HG02798 (cell line): ENCODE measurements around the gene SREBF1.
A peak's percentile ranks its signal among the peaks of the same experiment; 100 is the strongest.

Experiments used
- ATAC-seq: cut with Tn5 transposase; IDR thresholded peaks from one replicate; pipeline ENCODE4 v1.9.1; 2021; ENCODE audit warnings: mild to moderate bottlenecking; ENCODE audit not compliant: unreplicated experiment, poor library complexity

Gene SREBF1

DNA sequence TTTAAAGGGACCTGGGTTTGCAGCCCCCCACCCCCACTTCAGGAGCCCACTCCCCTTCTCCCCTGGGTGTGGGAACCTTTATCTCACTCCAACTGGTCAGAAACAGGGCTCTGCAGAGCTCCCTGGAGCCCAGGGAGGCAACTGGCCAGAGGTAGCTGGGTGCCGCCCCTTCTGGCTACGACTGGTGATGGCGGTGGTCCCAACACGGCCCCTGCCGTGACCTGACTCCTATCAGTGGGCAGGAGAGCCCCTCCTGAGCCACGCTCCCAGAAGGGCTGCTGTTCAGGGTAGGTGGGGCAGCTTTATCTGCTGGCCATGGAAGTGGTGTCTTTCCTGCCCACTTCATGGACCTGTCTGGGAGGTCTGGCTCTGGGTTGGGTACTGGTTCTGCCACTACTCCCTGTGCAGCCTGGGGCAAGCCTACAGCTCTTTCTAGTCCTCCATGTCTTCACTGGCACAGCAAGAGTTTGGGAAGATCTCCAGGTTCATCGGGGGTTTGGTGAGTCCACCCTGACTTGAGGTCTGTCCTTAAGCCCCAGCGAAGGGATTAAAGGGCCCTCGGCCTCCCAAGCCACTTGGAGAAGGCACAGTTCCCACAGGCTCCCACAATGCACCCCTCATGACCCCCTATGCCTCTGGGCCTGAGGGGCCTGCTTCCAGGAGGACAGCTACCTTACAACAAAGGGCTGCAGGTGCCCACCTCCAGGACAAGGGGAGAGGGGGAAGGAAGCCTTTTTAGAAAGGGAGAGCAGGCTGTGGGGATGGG lies 5.5 kb upstream of the SREBF1 start:
- no peak for ATAC-seq

DNA sequence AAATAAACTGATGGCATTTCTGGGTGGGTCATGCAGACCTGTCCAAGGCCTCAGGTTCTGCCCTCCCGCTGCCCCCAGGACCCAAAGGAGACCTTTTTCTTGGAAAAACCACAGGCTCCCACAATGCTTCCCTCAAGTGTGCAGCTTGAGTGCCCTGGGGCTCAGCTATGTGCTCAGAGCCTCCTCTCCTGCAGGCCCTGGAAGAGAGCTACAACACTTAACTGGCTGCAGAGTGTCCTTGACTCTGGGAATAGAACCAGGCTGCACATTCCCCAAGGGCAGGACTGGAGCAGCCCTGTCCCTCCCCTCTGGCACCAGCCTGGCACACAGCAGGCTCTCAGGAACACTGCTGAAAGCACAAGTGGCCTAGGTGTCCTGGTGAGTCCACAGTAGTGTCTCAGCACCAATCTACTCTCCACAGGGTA lies 4.8 kb upstream of the SREBF1 start:
- ATAC-seq = no peak

DNA sequence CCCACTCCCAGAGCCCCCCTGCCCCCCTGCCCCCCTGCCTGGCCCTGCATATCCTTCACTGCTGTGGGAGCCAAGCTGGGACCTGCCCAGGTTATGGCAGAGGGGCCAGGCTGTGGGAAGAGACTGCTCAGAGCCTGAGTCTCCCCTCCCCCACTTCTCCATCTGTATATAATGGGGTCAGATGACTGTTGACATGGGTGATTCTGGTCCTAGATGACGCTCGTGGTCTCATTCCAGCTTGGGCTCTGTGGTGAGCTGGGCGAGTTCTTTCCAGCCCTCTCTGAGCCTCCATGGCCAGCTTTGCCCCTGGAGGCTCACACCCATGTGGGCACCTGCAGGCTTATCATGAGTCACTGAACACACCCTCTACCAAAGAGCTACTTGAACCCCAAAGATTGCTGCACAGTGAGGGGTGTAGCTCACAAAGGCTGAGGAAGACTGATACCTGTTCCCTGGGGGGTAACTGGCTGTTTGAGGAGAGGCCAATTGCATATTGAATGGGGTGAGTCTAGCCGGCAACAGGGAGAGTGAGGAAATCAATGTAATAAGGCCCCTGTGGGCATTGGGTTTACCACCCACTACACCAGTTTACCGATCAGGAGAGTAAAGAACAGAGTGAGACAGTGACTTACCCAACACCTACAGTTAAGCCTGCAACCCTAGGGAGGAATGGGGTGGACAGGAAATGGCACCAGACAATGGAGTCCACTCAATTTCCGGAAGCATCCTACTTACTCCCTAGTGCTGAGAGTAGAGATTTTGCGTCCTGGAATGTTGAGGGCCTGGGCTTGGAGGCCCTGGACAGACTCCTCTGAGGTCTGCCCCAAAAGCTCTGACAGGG lies 4.2 kb upstream of the SREBF1 start:
- ATAC-seq = no peak

DNA sequence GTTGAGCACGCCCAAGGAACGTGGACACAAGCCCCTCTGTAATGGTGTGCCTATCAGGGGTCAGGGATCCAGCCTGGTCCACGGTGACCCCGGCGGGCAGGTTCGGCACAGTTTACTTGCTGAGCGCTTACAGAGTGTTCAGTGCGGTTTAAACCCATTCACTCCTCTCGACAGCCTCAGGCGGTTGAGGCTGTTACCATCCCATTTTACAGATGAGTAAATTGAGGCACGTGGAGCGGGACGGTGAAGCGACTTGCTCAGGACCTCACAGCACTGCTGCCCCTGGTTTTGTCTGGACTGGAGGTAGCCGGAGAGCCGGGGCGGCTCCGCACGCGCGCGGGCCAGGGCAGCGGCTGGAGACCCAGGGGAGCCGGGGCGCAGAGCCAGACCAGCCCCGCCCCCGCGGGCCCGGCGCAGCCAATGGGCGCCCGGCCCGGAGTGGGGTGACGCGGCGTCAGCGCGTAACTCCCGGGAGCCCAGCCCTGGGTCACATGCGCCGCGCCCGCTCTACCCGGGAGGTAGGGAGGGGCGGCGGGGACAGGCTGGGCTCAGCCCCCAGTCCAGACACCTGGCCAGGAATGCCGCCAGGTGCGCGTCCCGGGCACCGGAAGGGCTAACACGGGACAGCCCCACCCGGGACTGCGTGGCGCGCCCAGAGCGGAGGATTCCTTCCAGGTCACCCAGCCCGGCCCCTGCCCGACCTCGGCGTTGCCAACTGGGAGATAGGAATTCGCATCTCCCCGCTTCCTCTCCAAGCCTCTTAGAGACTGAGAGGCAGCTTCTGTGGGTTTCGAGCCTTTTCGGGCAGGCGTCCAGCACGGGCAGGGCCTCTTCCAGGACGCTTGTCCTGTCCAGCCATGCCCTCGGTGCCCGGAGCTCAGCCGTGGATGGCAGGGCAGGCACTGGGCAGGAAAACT lies 3.3 kb upstream of the SREBF1 start:
- ATAC-seq = peak; percentile 71

DNA sequence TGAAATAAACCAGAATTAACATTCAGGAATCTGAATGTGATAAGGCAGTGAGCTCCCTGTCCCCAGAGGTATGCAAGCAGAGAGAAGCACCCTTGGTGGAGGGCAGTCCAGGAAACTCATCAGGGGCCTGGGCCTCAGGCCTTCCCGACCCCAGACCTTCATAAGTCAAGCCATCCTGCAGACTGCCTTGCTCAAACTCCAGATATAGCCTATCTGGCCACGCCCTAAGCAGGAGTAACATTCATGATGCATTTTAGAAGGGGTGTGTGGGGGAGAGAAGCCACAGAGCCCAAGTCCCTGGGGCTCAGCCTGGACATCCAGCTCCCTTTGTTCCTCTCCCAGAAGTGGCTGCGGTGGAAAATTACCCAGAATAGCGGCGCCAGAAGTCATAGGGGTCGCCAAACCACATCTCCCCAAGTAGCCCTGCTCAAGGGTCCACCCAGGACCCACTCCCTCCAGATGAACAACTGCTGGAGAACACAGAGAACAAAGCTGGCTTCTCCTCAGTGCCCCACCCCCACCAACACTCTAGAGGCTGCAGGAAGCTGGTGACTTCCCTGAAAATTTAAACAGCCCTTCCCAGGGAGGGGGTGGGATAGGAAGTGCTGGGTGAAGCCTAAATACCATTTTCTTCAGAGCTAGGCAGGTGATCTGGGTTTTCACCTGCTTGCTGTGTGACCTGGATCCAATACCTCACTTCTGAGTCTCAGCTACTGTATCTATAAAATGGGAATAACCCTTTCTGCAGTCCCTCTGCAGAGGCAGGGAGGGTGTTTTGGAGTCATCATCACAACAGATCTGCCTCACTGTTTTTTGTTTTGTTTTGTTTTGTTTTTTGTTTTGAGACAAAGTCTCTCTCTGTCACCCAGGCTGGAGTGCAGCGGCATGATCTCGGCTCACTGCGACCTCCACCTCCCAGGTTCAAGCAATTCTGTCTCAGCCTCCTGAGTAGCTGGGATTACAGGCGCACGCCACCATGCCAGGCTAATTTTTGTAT lies 1.5 kb upstream of the SREBF1 start:
- ATAC-seq = no peak

DNA sequence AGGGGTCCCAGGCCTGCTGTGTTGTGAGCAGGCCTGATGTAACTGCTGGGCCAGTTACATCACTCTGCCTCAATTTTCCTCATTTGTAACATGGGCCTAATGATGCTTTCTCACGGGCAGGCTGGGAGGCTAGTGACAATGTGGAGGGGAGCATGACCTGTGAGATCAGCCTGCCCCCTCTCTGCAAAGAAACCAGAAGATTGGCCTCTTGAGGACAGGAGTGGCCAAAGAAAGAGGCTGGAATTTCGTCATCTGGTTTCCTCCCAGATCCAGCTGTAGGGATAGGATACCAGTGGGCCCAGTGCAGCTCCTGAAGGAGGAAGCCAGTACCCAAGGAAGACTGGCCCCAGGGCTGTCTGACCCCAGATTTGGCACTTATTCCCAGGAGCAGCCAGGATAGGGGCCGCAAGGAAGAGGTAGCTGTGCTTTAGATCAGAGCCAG lies 615 bp upstream of the SREBF1 start:
- ATAC-seq = no peak

DNA sequence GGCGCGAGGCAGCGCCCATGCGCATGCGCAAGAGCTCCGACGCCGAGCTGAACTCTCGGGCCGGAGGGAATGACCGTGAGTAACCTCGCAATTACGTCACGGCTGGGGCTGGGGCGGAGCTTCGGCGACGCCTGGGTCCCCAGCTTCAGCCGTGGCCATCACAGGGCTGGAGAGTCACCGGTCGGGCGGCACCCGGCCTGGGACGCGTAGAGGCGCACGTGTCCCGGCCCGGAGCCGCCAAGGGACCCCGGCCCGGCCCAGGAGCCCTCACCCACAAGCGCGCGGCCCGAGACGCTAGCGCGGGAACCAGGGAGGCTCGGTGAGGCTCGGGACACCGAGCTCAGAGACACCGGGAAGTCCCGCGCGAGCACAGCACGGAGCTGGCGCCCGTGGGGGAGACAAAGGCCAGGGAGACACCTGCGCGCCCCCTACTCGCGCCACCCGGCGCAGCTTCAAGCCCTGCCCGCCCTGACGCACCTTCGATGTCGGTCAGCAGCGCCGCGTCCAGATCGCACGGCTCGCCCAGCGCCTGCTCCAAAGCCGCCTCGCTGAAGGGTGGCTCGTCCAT lies 452 bp downstream of the SREBF1 start:
- peak; percentile 75 for ATAC-seq

DNA sequence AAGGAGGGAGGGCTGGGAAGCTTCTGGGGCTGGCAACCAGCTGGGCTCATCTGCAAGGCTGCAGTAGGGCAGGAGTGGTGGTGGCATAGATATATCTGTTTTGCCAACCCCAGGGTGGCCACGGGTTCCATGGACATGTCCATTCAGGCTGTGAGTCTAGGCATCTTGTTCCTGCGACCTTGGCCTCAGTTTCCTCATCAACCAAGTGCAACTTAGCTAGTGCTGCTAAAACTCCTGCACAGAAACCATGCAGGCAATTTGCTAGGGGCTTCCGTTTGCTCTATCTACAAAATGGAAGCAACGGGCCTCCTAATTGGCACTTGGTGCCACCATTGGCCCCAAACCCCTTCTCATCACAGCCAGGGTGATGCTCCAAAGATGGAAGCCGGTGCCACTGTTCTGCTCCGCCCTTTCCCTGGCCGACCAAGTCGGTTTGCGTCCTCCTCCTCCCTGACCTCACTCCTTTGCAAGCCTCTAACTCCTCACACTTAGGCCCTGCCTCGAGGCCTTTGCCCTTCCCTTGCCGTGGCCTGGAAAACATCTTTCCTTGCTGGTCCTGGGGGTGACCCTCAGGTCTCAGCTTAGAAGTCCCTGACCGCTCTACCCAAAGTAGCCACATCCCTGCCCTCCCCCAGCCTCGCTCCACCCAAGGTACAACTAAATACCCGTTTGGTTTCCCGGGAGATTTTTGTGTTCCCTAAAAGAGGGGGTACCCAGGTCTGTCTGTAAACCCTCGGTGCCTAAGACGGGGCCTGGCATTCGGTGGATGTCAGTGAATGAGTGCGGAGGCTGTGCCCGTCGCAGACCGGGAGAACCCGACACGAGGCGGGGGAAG lies 1.2 kb downstream of the SREBF1 start:
- ATAC-seq = no peak

DNA sequence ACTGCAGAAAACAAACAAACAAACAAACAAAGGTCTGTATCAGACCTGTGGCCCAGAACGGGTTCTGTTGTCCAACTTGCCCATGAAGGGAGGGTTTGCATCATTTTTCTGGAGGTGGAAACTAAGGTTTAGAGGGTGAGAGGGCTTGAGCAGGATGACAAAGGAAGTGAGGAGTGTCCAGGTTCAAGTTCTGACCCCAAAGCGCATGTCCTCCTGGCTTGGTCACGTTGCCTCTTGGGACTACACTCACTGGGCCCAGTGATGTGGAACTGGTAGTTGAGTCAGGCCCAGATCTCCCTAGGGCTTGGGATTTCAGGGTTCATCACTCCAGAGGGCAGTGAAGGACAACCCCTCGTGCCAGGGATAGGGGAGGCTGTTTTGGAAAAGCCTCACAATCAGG lies 1.8 kb downstream of the SREBF1 start:
- no peak for ATAC-seq

DNA sequence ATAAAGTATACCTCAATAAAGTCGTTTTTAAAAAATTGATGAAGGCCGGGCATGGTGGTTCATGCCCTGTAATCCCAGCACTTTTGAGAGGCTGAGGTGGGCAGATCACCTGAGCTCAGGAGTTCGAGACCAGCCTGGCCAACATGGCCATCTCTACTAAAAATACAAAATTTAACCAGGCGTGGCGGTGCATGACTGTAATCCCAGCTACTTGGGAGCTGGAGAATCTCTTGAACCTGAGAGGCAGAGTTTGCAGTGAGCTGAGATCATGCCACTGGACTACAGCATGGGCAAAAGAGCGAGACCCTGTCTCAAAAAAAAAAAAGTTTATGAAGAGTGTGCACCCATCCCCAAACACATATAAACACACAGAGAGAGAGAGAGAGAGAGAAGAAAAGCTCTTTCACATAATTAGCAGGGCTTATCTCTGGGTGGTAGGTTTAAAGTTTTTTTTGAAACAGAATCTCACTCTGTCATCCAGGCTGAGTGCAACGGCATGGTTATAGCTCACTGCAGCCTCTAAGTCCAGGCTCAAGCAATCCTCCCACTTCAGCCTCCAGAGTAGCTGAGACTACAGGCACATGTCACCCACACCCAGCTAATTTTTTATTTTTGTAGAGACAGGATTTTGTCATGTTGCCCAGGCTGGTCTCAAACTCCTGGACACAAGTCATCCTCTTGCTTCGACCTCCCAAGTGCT lies 3.0 kb downstream of the SREBF1 start:
- no peak for ATAC-seq

DNA sequence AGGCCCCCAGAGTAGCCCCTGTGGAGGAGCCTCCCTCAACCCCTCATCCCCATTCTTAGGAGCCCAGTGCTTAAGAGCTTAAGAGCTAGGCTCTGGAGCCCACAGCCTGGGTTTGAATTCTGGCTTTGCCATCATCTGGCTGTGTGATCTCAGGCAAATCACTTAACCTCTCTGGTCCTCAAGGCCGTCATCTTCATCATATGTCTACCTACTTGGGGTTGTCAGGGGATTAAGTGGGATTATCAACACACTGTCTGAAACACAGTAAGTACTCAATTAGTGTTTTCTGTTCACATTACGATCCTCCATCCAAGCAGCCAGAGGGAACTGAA lies 4.8 kb downstream of the SREBF1 start:
- no peak for ATAC-seq

DNA sequence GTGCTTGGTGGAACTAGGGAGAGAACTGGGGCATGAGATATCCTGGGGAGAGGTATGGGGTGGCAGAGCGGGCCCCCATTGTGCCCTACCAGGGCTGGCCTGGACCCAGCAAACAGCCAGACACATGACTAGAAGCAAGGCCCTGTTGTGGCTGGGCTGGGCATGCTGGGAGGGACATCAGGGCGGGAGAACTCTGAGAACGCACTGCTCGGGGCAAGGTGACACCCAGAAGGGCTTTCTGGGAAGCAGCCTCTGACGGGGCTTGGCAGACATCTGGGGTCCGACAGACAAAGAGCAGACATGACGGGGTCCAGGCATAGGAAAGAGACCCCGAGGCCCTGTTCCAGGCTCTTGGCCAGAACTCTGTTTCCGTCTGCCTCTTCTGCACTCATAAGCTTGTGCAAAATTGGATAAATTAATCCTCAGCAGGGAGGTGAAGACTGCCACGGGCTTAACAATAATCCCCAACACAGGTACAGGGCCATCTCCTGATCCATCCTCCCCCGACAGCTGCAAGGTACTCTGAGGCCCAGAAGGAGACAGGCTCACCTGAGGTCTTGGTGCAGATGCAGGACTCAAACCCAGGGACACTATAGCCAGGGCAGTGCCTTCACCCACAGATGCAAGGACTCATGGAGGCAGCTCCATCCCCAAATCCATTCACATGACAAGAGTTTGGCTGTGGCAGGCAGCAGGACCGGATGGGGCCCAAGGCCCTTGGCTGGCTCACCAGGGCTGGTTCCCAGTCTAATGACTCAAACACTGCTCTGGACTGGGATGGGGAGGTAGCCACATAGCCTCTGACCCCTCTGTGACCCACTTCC lies 5.4 kb downstream of the SREBF1 start:
- no peak for ATAC-seq

DNA sequence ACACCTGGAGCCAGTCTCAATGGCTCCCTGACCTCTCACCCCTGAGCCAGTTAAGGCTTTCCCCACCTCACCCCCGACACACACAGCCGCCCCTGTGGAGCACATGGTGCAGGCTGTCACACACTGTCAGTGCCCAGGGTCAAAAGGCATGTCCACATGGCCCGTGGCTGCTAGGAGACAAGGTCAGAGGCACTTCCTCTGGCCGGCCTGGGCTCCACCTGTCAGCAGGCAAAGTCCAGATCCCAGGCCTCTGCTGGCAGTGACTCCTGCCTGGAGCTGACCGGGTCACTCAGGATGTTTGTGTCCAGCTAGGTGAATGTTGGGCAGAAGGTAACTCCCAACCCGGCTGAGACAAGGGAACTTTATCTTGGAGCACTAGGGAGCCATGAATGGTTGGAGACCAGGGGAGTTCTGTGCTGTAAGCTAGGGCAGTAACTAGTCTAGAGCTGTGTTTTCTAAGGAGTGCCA lies 6.0 kb downstream of the SREBF1 start:
- ATAC-seq = no peak

DNA sequence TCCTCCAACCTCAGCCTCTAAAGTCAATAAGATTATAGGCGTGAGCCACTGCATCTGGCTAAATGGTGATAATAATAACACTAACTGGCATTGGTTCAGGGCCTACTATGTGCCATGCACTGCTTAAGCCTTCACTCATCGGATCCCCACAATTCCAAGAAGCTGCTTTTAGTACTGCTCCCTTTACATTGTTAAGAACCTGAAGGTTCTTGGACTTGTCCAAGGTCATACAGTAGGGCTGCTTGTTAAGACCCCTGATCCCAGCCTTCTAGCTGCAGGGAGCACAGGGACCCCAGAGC lies 6.6 kb downstream of the SREBF1 start:
- ATAC-seq = no peak

DNA sequence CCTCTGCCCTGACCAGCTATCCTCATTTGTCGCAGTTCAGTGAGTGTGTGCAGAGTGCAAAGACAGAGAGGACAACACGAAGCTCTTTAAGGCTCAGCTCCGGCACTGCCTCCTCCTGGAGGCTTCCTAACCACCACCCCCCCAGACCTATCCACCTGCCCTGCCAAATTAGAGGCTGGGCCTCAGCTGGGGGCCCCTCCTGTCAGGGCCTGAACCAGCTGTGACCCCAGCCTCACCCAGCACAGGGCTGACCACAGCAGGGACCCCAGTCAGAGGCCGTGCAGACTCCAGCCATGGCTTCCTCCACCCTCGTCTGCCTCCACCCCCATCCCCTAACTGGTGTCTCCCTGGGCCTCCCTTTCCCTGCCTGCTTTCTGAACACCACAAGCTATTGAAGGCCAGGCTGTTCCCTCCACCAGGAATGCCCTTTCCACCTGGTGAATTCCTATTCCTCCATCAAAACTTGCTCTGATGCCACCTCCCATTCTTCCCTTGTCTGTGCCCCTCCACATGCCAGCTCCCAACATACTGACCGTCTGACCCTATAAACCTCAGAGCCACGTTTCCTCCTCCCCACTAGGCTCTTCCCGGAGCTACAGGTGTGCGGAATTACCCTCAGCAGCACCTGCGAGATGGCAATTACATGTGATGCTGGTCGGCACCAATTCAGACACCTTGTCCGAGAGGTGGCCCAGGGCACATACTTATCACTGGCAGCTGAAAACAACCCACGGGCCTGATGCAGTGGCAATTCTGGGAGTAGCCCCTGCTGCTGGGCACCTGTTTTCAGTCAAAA lies 8.8 kb downstream of the SREBF1 start:
- no peak for ATAC-seq
